PC-9 (cell line): ENCODE data around the gene KRTAP22-2. TPM values are rescaled to one million over a fixed set of nuclear protein-coding genes. Genes with fewer than 3 reads are reported as not detected.

ENCODE experiments used
- BruUV-seq: library from RNA; stranded (reverse); fragments of 400-500 nt; replicated peaks from 2 replicates; lab custom pipeline; 2021; lab: Mats Ljungman, UMichigan
- CTCF ChIA-PET: fragments of 300-600 bp; sonication (Branson Sonifier 250); formaldehyde crosslinking; loops from one replicate; lab custom pipeline; 2022; ENCODE audit warnings: antibody characterized with exemption; lab: Charles Lee
- POLR2A ChIA-PET: fragments of 300-600 bp; sonication (Branson Sonifier 250); formaldehyde crosslinking; loops from one replicate; lab custom pipeline; 2022; ENCODE audit warnings: antibody characterized with exemption; ENCODE audit not compliant: unreplicated experiment; lab: Charles Lee
- DNase-seq, 2 experiments: peaks; one replicate each; pipeline versions ENCODE4 v3.0.0 to v3.0.0-alpha.2; 2015 to 2022; ENCODE audit warnings: mixed read lengths in 1 of 2
- H2AFZ ChIP-seq: fragments of 200-600 bp; sonication (generic); 2 replicates; pipeline ENCODE4 v1.8.1; 2017; ENCODE audit warnings: antibody characterized with exemption
- H3F3A ChIP-seq: fragments of 200-600 bp; sonication (generic); 2 replicates; pipeline ENCODE4 v1.8.1; 2017; ENCODE audit warnings: antibody characterized with exemption, mild to moderate bottlenecking, low read depth; ENCODE audit not compliant: insufficient read depth
- H3K27ac ChIP-seq: fragments of 200-600 bp; sonication (generic); 2 replicates; pipeline ENCODE4 v1.6.1; 2016; ENCODE audit warnings: mixed run types
- H3K27me3 ChIP-seq: fragments of 200-600 bp; sonication (generic); 2 replicates; pipeline ENCODE4 v1.6.1; 2016; ENCODE audit warnings: low read depth, mixed run types; ENCODE audit not compliant: insufficient read depth
- H3K36me3 ChIP-seq: fragments of 200-600 bp; sonication (generic); 2 replicates; pipeline ENCODE4 v1.6.1; 2016; ENCODE audit warnings: low read depth, mixed run types
- H3K4me1 ChIP-seq: fragments of 200-600 bp; sonication (generic); replicated peaks from 2 replicates; pipeline ENCODE4 v1.6.1; 2016; ENCODE audit warnings: mixed run types; ENCODE audit not compliant: insufficient read depth
- H3K4me2 ChIP-seq: fragments of 200-600 bp; sonication (generic); 2 replicates; pipeline ENCODE4 v1.6.1; 2017; ENCODE audit warnings: mixed run types
- H3K4me3 ChIP-seq: fragments of 200-600 bp; sonication (generic); 2 replicates; pipeline ENCODE4 v1.6.1; 2016; ENCODE audit warnings: mixed run types
- H3K79me2 ChIP-seq: fragments of 200-600 bp; sonication (generic); 2 replicates; pipeline ENCODE4 v1.6.1; 2017; ENCODE audit warnings: low read depth, mixed run types
- H3K9me2 ChIP-seq: fragments of 200-600 bp; sonication (generic); 2 replicates; pipeline ENCODE4 v1.8.1; 2017; ENCODE audit warnings: mild to moderate bottlenecking; ENCODE audit not compliant: insufficient read depth
- H3K9me3 ChIP-seq: fragments of 200-600 bp; sonication (generic); 2 replicates; pipeline ENCODE4 v1.8.1; 2016; ENCODE audit warnings: low read depth; ENCODE audit not compliant: insufficient read depth
- H4K20me1 ChIP-seq: fragments of 200-600 bp; sonication (generic); 2 replicates; pipeline ENCODE4 v1.8.1; 2017; ENCODE audit not compliant: insufficient read depth
- EZH2 ChIP-seq: fragments of 200-600 bp; sonication (generic); IDR thresholded peaks from 2 replicates; pipeline ENCODE4 v1.8.0; 2017; ENCODE audit warnings: antibody characterized with exemption, low read depth
- intact Hi-C: fragments of 100-400 bp; cut with micrococcal nuclease; formaldehyde crosslinking; loops from one replicate; pipeline ENCODE4 v1.10.0; 2022; ENCODE audit not compliant: unreplicated experiment
- total RNA-seq: library from RNA; stranded (reverse); gene quantifications from 2 replicates; pipeline ENCODE4 v1.2.3, GENCODE V29; 2021
- TF ChIP-seq, protein P1 (sequence below): fragments of 200-600 bp; sonication (generic); conservative IDR thresholded peaks from 2 replicates; pipeline ENCODE4 v1.6.1; 2017; ENCODE audit warnings: mixed run types, antibody characterized with exemption, mild to moderate bottlenecking, moderate library complexity

Gene KRTAP22-2
- total RNA-seq, 1 experiment from 2014 or later: not detected

DNA sequence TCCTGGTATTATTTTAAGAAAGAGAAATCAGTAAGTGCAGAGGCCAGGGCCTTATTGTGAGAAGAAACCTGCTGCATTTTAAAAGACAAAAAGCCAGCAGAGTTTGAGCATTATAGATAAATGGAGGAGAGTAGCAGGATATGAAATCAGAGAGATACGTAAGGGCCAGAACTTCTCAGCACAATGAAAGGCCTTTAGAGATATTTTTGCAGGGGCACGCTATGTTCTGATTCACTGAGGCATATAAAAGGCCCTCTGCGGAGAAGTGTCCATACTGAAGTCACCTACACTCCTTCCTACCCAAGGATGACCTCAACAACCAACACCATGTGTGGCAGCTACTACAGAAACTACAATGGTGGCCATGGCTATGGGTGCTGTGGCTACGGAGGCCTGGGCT is 1.9 kb upstream of the KRTAP22-2 start, which contains the start of gene KRTAP6-3:
TSS of gene KRTAP6-3 (plus strand) at position 301 of the 400 bp plus-strand sequence. CDS start at position 307, 6 bp downstream.
- H2AFZ ChIP-seq: no peak within 1 kb of the TSS
- no peak within 1 kb of the TSS for H3K4me2 ChIP-seq
- H3K4me1 ChIP-seq: no peaks in the 10 kb centered on the region
- H3K27ac ChIP-seq: no peak within 1 kb of the TSS
- no peaks in the 10 kb centered on the region for H3K9me2 ChIP-seq
- POLR2A ChIA-PET: no interaction called here
- H4K20me1 ChIP-seq: no peaks in the 10 kb centered on the region
- no peaks in the 10 kb centered on the region for H3K27me3 ChIP-seq
- no peak within 1 kb of the TSS for H3K4me3 ChIP-seq
- no peaks in the 10 kb centered on the region for H3K9me3 ChIP-seq
- BruUV-seq: no TSS peak
- no peaks in the 10 kb centered on the region for H3K79me2 ChIP-seq
- no peaks in the 10 kb centered on the region for H3K36me3 ChIP-seq
- DNase-seq: no peak
- TF ChIP-seq, protein P1, sequence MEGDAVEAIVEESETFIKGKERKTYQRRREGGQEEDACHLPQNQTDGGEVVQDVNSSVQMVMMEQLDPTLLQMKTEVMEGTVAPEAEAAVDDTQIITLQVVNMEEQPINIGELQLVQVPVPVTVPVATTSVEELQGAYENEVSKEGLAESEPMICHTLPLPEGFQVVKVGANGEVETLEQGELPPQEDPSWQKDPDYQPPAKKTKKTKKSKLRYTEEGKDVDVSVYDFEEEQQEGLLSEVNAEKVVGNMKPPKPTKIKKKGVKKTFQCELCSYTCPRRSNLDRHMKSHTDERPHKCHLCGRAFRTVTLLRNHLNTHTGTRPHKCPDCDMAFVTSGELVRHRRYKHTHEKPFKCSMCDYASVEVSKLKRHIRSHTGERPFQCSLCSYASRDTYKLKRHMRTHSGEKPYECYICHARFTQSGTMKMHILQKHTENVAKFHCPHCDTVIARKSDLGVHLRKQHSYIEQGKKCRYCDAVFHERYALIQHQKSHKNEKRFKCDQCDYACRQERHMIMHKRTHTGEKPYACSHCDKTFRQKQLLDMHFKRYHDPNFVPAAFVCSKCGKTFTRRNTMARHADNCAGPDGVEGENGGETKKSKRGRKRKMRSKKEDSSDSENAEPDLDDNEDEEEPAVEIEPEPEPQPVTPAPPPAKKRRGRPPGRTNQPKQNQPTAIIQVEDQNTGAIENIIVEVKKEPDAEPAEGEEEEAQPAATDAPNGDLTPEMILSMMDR: no peak
- TF ChIP-seq EZH2: no peak
- intact Hi-C loops: no loop called here
- CTCF ChIA-PET: no interaction called here
- no peaks in the 10 kb centered on the region for H3F3A ChIP-seq

DNA sequence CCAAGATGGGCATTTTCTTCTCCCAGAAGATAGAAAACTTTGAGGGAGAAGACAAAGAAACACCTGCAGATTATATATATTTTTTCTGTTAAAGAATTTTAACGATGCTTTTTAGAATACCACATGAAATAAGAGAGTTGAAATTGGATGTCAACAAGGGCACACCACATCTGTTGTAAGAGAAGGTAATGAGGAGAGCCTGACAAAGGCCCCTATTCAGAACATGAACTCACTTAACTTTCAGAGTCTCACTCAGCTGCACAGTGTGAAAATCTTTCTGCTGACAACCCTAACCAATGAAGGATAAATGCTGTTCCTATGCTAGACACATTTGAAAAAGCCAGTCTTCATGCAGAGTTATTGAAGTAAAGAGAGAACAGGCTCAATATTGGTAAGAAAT is 7.3 kb downstream of the KRTAP22-2 start:
- no peak overlapping the region for H2AFZ ChIP-seq
- no peak overlapping the region for H3K4me2 ChIP-seq
- no peak for DNase-seq
- intact Hi-C loops: no loop called here
- H3F3A ChIP-seq: no peaks in the 10 kb centered on the region
- TF ChIP-seq, protein P1: no peak
- no peak for TF ChIP-seq EZH2
- no peaks in the 10 kb centered on the region for H3K9me3 ChIP-seq
- no TSS peak for BruUV-seq
- H3K9me2 ChIP-seq: no peaks in the 10 kb centered on the region
- POLR2A ChIA-PET: no interaction called here
- no peaks in the 10 kb centered on the region for H3K79me2 ChIP-seq
- no peaks in the 10 kb centered on the region for H3K27me3 ChIP-seq
- no peaks in the 10 kb centered on the region for H4K20me1 ChIP-seq
- H3K4me3 ChIP-seq: no peak overlapping the region
- no peaks in the 10 kb centered on the region for H3K4me1 ChIP-seq
- CTCF ChIA-PET: no interaction called here
- no peaks in the 10 kb centered on the region for H3K36me3 ChIP-seq
- H3K27ac ChIP-seq: no peak overlapping the region

DNA sequence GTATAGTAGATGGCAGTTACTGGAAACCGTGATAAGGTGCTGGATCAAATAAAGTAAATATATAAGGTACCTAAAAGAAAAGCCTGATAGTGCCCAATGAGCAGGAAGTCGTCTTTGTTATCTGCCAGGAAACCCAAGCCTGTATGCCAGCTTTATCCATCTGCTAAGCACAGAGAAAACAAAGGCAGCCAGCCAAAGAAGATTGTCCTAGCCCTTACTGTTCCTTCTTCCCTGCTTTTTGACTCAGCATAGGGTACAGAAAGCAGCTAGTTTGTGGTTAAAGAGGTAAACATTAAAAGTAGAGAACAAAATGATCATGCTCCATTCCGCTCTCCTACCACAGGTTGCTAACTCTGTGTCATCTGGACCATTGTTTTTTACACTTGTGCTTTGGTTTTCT is 10.1 kb downstream of the KRTAP22-2 start:
- H3K9me2 ChIP-seq: no peaks in the 10 kb centered on the region
- no peaks in the 10 kb centered on the region for H3K4me1 ChIP-seq
- no peak for TF ChIP-seq EZH2
- TF ChIP-seq, protein P1: no peak
- H3K9me3 ChIP-seq: no peaks in the 10 kb centered on the region
- no peak overlapping the region for H3K27ac ChIP-seq
- DNase-seq: no peak
- no peaks in the 10 kb centered on the region for H3F3A ChIP-seq
- H3K36me3 ChIP-seq: no peaks in the 10 kb centered on the region
- no TSS peak for BruUV-seq
- H3K27me3 ChIP-seq: no peaks in the 10 kb centered on the region
- no peaks in the 10 kb centered on the region for H4K20me1 ChIP-seq
- POLR2A ChIA-PET: no interaction called here
- CTCF ChIA-PET: no interaction called here
- H3K79me2 ChIP-seq: no peaks in the 10 kb centered on the region
- intact Hi-C loops: no loop called here
- H3K4me3 ChIP-seq: no peak overlapping the region
- no peak overlapping the region for H2AFZ ChIP-seq
- H3K4me2 ChIP-seq: no peak overlapping the region
